Measurements from ENCODE around the gene PLIN3. TPM values are rescaled to one million over a fixed set of nuclear protein-coding genes. Genes with fewer than 3 reads are reported as not detected.
A peak's percentile ranks its signal among the peaks of the same experiment; 100 is the strongest.

Gene PLIN3
- polyA plus RNA-seq, 1 donor (not counting 4 experiments of a cell fraction or from before 2014, with no cell fraction given), result 70.7 TPM

DNA sequence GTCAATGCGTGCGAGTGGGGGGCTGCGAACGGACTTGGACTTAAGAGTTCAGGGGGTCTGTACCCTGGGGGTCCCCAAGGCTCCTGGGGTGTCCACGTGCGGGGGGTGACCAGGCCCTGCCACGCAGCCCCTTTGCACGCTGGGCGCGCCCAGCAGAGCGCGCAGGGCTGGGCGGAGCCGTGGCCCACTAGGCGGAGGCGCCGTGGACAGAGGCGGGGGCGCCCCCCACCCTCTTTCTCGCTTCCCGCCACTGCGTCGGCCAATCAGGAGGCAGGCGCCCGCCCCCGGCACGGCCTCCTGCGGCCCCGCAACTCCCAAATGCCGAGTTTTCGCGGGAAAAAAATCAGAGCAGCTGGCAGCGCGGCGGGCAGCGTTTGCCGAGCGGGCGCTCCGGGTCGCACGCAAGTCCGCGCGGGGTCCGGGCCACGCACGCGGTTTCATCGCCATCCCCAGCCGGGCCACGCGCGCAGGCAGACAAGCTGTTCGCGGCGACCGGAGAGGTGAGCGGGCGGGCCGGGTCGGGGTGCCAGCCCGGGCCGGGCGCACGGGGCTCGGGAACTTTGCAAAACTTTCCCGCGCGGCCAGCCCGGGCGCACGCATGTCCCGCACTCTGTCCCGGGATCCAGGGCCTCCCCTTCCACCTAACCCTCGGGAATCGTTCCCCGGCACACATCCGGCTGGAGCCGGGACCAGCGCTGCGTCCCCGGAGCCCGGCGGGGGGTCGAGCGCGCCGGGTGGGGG lies 41.9 kb upstream of the PLIN3 start, which contains the start of gene UHRF1:
TSS of gene UHRF1 (plus strand) at position 346 of the 741 bp plus-strand sequence. CDS start 1,385 bp downstream, outside the sequence.
- peaks cover 27% of the 10 kb centered on the region for H3K4me1 ChIP-seq (ENCODE audit: control insufficient read depth, extremely low read depth, insufficient read depth, low read length)
- H3K27ac ChIP-seq (ENCODE audit: control insufficient read depth, insufficient read depth, low read length), result peak within 1 kb of the TSS; percentile 61
- H3K79me2 ChIP-seq (ENCODE audit: control insufficient read depth, insufficient read depth, low read length), result peaks cover 19% of the 10 kb centered on the region
- DNase-seq (ENCODE audit: low read depth, low spot score), result no peak
- no peaks in the 10 kb centered on the region for H4K20me1 ChIP-seq (ENCODE audit: control insufficient read depth, extremely low read depth, insufficient read depth, low read length)
- no peaks in the 10 kb centered on the region for H3K27me3 ChIP-seq (ENCODE audit: control insufficient read depth, extremely low read depth, insufficient read depth, low read length)
- peak within 1 kb of the TSS; percentile 58 to 67 (median 58) for H3K4me3 ChIP-seq (ENCODE audit: control insufficient read depth in 2 of 3, extremely low read depth in 1 of 3, insufficient read depth in 2 of 3, low read depth in 1 of 3, low read length in 3 of 3)
- no peak for FAIRE-seq
- TF ChIP-seq, protein P1, sequence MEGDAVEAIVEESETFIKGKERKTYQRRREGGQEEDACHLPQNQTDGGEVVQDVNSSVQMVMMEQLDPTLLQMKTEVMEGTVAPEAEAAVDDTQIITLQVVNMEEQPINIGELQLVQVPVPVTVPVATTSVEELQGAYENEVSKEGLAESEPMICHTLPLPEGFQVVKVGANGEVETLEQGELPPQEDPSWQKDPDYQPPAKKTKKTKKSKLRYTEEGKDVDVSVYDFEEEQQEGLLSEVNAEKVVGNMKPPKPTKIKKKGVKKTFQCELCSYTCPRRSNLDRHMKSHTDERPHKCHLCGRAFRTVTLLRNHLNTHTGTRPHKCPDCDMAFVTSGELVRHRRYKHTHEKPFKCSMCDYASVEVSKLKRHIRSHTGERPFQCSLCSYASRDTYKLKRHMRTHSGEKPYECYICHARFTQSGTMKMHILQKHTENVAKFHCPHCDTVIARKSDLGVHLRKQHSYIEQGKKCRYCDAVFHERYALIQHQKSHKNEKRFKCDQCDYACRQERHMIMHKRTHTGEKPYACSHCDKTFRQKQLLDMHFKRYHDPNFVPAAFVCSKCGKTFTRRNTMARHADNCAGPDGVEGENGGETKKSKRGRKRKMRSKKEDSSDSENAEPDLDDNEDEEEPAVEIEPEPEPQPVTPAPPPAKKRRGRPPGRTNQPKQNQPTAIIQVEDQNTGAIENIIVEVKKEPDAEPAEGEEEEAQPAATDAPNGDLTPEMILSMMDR (optimal IDR thresholded peaks at IDR 0.05 in 1 of 3, IDR thresholded peaks at IDR 0.05 in 1 of 3, conservative IDR thresholded peaks at IDR 0.05 in 1 of 3; ENCODE audit: extremely low read depth in 1 of 3, insufficient read depth in 2 of 3, low read length in 3 of 3), result no peak
- no peak for TF ChIP-seq EZH2 (IDR thresholded peaks at IDR 0.05; ENCODE audit: low read length)
- peak within 1 kb of the TSS; percentile 37 for H2AFZ ChIP-seq (ENCODE audit: control insufficient read depth, low read length)
- H3K9ac ChIP-seq (ENCODE audit: control insufficient read depth, extremely low read depth, insufficient read depth, low read length), result peak within 1 kb of the TSS; percentile 64
- dilution Hi-C loops (cut with MboI; ENCODE audit: extremely low pct_ligation_motif_present, low sequenced_read_pairs), result no loop called here
- peaks cover 2% of the 10 kb centered on the region for H3K9me1 ChIP-seq (ENCODE audit: control insufficient read depth, extremely low read depth, insufficient read depth, low read length)
- H3K9me3 ChIP-seq (ENCODE audit: control insufficient read depth, low read depth, low read length), result no peaks in the 10 kb centered on the region
- H3K4me2 ChIP-seq (ENCODE audit: control insufficient read depth, extremely low read depth, insufficient read depth, low read depth, low read length), result peak within 1 kb of the TSS; percentile 76
- peaks cover 0 to 5% of the 10 kb centered on the region in 2 experiments for H3K36me3 ChIP-seq (ENCODE audit: control insufficient read depth in 2 of 2, extremely low read depth in 1 of 2, insufficient read depth in 2 of 2, low read length in 2 of 2)

DNA sequence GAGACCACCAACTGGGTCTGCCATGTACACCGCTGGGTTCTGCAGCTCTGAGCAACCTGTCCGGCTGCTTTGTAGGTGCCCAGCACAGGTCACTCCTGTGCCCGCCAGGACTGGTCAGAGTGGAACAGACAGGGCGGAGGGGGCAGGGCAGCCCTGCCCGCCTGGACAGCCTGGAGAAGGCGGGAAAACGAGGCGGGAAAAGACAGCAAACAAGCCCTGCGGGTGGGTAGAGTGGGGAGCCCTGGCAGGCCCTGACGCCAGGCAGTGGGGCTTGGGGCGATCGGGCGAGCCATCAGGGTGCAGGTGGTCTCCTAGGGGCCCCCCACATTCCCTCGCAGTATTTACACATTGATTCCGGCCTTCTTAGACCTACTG lies 41.3 kb upstream of the PLIN3 start:
- Histone ChIP-seq H2AFZ (ENCODE audit: control insufficient read depth, low read length) (no peak overlapping the region), H3K9me3 (ENCODE audit: control insufficient read depth, low read depth, low read length) (no peaks in the 10 kb centered on the region), H3K9ac (ENCODE audit: control insufficient read depth, extremely low read depth, insufficient read depth, low read length) (no peak overlapping the region)

More for the DNA sequence above, 41.3 kb upstream of the PLIN3 start:
- no peak for FAIRE-seq
- Histone ChIP-seq H3K4me2 (ENCODE audit: control insufficient read depth, extremely low read depth, insufficient read depth, low read depth, low read length) (no peak overlapping the region), H3K36me3 (ENCODE audit: control insufficient read depth in 2 of 2, extremely low read depth in 1 of 2, insufficient read depth in 2 of 2, low read length in 2 of 2) (peaks cover 0 to 5% of the 10 kb centered on the region in 2 experiments), H3K79me2 (ENCODE audit: control insufficient read depth, insufficient read depth, low read length) (peaks cover 15% of the 10 kb centered on the region), H4K20me1 (ENCODE audit: control insufficient read depth, extremely low read depth, insufficient read depth, low read length) (no peaks in the 10 kb centered on the region), H3K27me3 (ENCODE audit: control insufficient read depth, extremely low read depth, insufficient read depth, low read length) (no peaks in the 10 kb centered on the region), H3K9me1 (ENCODE audit: control insufficient read depth, extremely low read depth, insufficient read depth, low read length) (peaks cover 2% of the 10 kb centered on the region), H3K4me1 (ENCODE audit: control insufficient read depth, extremely low read depth, insufficient read depth, low read length) (peaks cover 24% of the 10 kb centered on the region), H3K27ac (ENCODE audit: control insufficient read depth, insufficient read depth, low read length) (no peak overlapping the region), H3K4me3 (ENCODE audit: control insufficient read depth in 2 of 3, extremely low read depth in 1 of 3, insufficient read depth in 2 of 3, low read depth in 1 of 3, low read length in 3 of 3) (no peak overlapping the region)
- dilution Hi-C loops (cut with MboI; ENCODE audit: extremely low pct_ligation_motif_present, low sequenced_read_pairs), result no loop called here
- TF ChIP-seq, protein P1 (optimal IDR thresholded peaks at IDR 0.05 in 1 of 3, IDR thresholded peaks at IDR 0.05 in 1 of 3, conservative IDR thresholded peaks at IDR 0.05 in 1 of 3; ENCODE audit: extremely low read depth in 1 of 3, insufficient read depth in 2 of 3, low read length in 3 of 3), result no peak
- TF ChIP-seq EZH2 (IDR thresholded peaks at IDR 0.05; ENCODE audit: low read length), result no peak
- no peak for DNase-seq (ENCODE audit: low read depth, low spot score)

Measured in keratinocyte (primary cell).